ENCODE data around the gene NAPA.

The NAPA gene

GRCh38 chr19:47540748-47541147, 25.9 kb upstream of the NAPA start:
- H3K4me3 ChIP-seq (ENCODE audit: low read length in 2 of 2): no peak overlapping the region
- WGBS, 2 donors (ENCODE audit: extremely low coverage in 2 of 2, insufficient read length in 2 of 2, insufficient replicate concordance in 1 of 2): no CpG with 5 or more reads among the region's 4 CpGs
- H3K4me2 ChIP-seq (ENCODE audit: insufficient read depth, low read length, poor library complexity, severe bottlenecking): no peak overlapping the region
- H2AFZ ChIP-seq (ENCODE audit: low read length): no peak overlapping the region
- DNase-seq (ENCODE audit: low spot score): no peak
- H2BK12ac ChIP-seq (ENCODE audit: low read length): no peak overlapping the region
- no peak overlapping the region for H2BK5ac ChIP-seq (ENCODE audit: low read length)
- no peak overlapping the region for H3K4ac ChIP-seq (ENCODE audit: low read length)
- H3K9ac ChIP-seq (ENCODE audit: low read depth, low read length, poor library complexity): no peak overlapping the region
- H2BK15ac ChIP-seq (ENCODE audit: low read length): no peak overlapping the region
- peaks cover 2% of the 10 kb centered on the region for H3K79me1 ChIP-seq (ENCODE audit: low read depth, low read length)
- no peak overlapping the region for H2AK5ac ChIP-seq (ENCODE audit: low read depth, low read length)
- no peak overlapping the region for H4K91ac ChIP-seq (ENCODE audit: low read depth, low read length, poor library complexity)
- H3K27me3 ChIP-seq (ENCODE audit: control insufficient read depth in 3 of 3, insufficient read depth in 3 of 3, low read depth in 1 of 3, low read length in 3 of 3): peaks cover 0 to 29% (median 0%) of the 10 kb centered on the region in 3 experiments
- no peak overlapping the region for H2BK120ac ChIP-seq (ENCODE audit: low read depth, low read length)
- no peaks in the 10 kb centered on the region for H3K36me3 ChIP-seq (replicated peaks in 1 of 2; ENCODE audit: control insufficient read depth in 2 of 2, insufficient read depth in 2 of 2, low read length in 2 of 2)
- no peak overlapping the region for H4K8ac ChIP-seq (ENCODE audit: low read depth, low read length)
- H3K4me1 ChIP-seq (ENCODE audit: control insufficient read depth in 2 of 2, insufficient read depth in 1 of 2, low read depth in 1 of 2, low read length in 2 of 2): no peaks in the 10 kb centered on the region
- no peak overlapping the region for H3K23ac ChIP-seq (ENCODE audit: low read depth, low read length, poor library complexity)
- no peak overlapping the region for H3K18ac ChIP-seq (ENCODE audit: low read length)
- H3K14ac ChIP-seq (ENCODE audit: low read length): no peak overlapping the region
- H3K9me3 ChIP-seq (replicated peaks in 1 of 2; ENCODE audit: control insufficient read depth in 2 of 2, insufficient read depth in 1 of 2, low read depth in 1 of 2, low read length in 2 of 2): no peaks in the 10 kb centered on the region
- no peak overlapping the region for H3K27ac ChIP-seq (replicated peaks; ENCODE audit: low read length)

- Histone ChIP-seq H3K27ac (replicated peaks; ENCODE audit: low read length) (no peak overlapping the region), H3K4ac (ENCODE audit: low read length) (no peak overlapping the region), H3K14ac (ENCODE audit: low read length) (peak overlapping the region; percentile 82), H3K9ac (ENCODE audit: low read depth, low read length, poor library complexity) (no peak overlapping the region), H3K4me3 (ENCODE audit: low read length in 2 of 2) (peak overlapping the region in 1 of 2 donors; percentile 46), H2BK120ac (ENCODE audit: low read depth, low read length) (no peak overlapping the region), H2BK15ac (ENCODE audit: low read length) (no peak overlapping the region), H3K4me2 (ENCODE audit: insufficient read depth, low read length, poor library complexity, severe bottlenecking) (no peak overlapping the region), H2AFZ (ENCODE audit: low read length) (no peak overlapping the region), H3K27me3 (ENCODE audit: control insufficient read depth in 3 of 3, insufficient read depth in 3 of 3, low read depth in 1 of 3, low read length in 3 of 3) (peaks cover 0 to 29% (median 0%) of the 10 kb centered on the region in 3 experiments), H4K8ac (ENCODE audit: low read depth, low read length) (no peak overlapping the region), H3K79me1 (ENCODE audit: low read depth, low read length) (no peaks in the 10 kb centered on the region), H3K36me3 (replicated peaks in 1 of 2; ENCODE audit: control insufficient read depth in 2 of 2, insufficient read depth in 2 of 2, low read length in 2 of 2) (no peaks in the 10 kb centered on the region), H2BK12ac (ENCODE audit: low read length) (no peak overlapping the region), H3K23ac (ENCODE audit: low read depth, low read length, poor library complexity) (peak overlapping the region; percentile 89), H4K91ac (ENCODE audit: low read depth, low read length, poor library complexity) (no peak overlapping the region), H3K18ac (ENCODE audit: low read length) (peak overlapping the region; percentile 57), H2AK5ac (ENCODE audit: low read depth, low read length) (no peak overlapping the region), H3K4me1 (ENCODE audit: control insufficient read depth in 2 of 2, insufficient read depth in 1 of 2, low read depth in 1 of 2, low read length in 2 of 2) (no peaks in the 10 kb centered on the region), H2BK5ac (ENCODE audit: low read length) (no peak overlapping the region), H3K9me3 (replicated peaks in 1 of 2; ENCODE audit: control insufficient read depth in 2 of 2, insufficient read depth in 1 of 2, low read depth in 1 of 2, low read length in 2 of 2) (no peaks in the 10 kb centered on the region)
- WGBS, 2 donors (ENCODE audit: extremely low coverage in 2 of 2, insufficient read length in 2 of 2, insufficient replicate concordance in 1 of 2): no CpG with 5 or more reads among the region's 12 CpGs
- no peak for DNase-seq (ENCODE audit: low spot score)
Measured at GRCh38 chr19:47539747-47540311, 25.0 kb upstream of the NAPA start.

- H3K4ac ChIP-seq (ENCODE audit: low read length): no peak overlapping the region
- H2AK5ac ChIP-seq (ENCODE audit: low read depth, low read length): peak overlapping the region; percentile 61
- no peak overlapping the region for H3K23ac ChIP-seq (ENCODE audit: low read depth, low read length, poor library complexity)
- no peak overlapping the region for H2AFZ ChIP-seq (ENCODE audit: low read length)
- H3K9me3 ChIP-seq (replicated peaks in 1 of 2; ENCODE audit: control insufficient read depth in 2 of 2, insufficient read depth in 1 of 2, low read depth in 1 of 2, low read length in 2 of 2): no peaks in the 10 kb centered on the region
- H3K27ac ChIP-seq (replicated peaks; ENCODE audit: low read length): no peak overlapping the region
- H3K14ac ChIP-seq (ENCODE audit: low read length): no peak overlapping the region
- no peak overlapping the region for H3K4me3 ChIP-seq (ENCODE audit: low read length in 2 of 2)
- DNase-seq (ENCODE audit: low spot score): no peak
- no peak overlapping the region for H4K8ac ChIP-seq (ENCODE audit: low read depth, low read length)
- no peak overlapping the region for H2BK15ac ChIP-seq (ENCODE audit: low read length)
- H2BK120ac ChIP-seq (ENCODE audit: low read depth, low read length): no peak overlapping the region
- H2BK5ac ChIP-seq (ENCODE audit: low read length): no peak overlapping the region
- no peak overlapping the region for H4K91ac ChIP-seq (ENCODE audit: low read depth, low read length, poor library complexity)
- no peak overlapping the region for H3K9ac ChIP-seq (ENCODE audit: low read depth, low read length, poor library complexity)
- no peak overlapping the region for H2BK12ac ChIP-seq (ENCODE audit: low read length)
- H3K36me3 ChIP-seq (replicated peaks in 1 of 2; ENCODE audit: control insufficient read depth in 2 of 2, insufficient read depth in 2 of 2, low read length in 2 of 2): no peaks in the 10 kb centered on the region
- WGBS, 2 donors (ENCODE audit: extremely low coverage in 2 of 2, insufficient read length in 2 of 2, insufficient replicate concordance in 1 of 2): no CpG with 5 or more reads among the region's 5 CpGs
- H3K4me2 ChIP-seq (ENCODE audit: insufficient read depth, low read length, poor library complexity, severe bottlenecking): no peak overlapping the region
- no peak overlapping the region for H3K18ac ChIP-seq (ENCODE audit: low read length)
- no peaks in the 10 kb centered on the region for H3K4me1 ChIP-seq (ENCODE audit: control insufficient read depth in 2 of 2, insufficient read depth in 1 of 2, low read depth in 1 of 2, low read length in 2 of 2)
- H3K79me1 ChIP-seq (ENCODE audit: low read depth, low read length): no peaks in the 10 kb centered on the region
- peaks cover 0 to 29% (median 0%) of the 10 kb centered on the region in 3 experiments for H3K27me3 ChIP-seq (ENCODE audit: control insufficient read depth in 3 of 3, insufficient read depth in 3 of 3, low read depth in 1 of 3, low read length in 3 of 3)
Measured at GRCh38 chr19:47538812-47539211, 23.9 kb upstream of the NAPA start.

- Histone ChIP-seq H3K36me3 (replicated peaks in 1 of 2; ENCODE audit: control insufficient read depth in 2 of 2, insufficient read depth in 2 of 2, low read length in 2 of 2) (no peaks in the 10 kb centered on the region), H3K27me3 (ENCODE audit: control insufficient read depth in 3 of 3, insufficient read depth in 3 of 3, low read depth in 1 of 3, low read length in 3 of 3) (peaks cover 0 to 29% (median 0%) of the 10 kb centered on the region in 3 experiments), H3K4me2 (ENCODE audit: insufficient read depth, low read length, poor library complexity, severe bottlenecking) (no peak overlapping the region), H3K14ac (ENCODE audit: low read length) (no peak overlapping the region), H3K4me1 (ENCODE audit: control insufficient read depth in 2 of 2, insufficient read depth in 1 of 2, low read depth in 1 of 2, low read length in 2 of 2) (no peaks in the 10 kb centered on the region), H2BK120ac (ENCODE audit: low read depth, low read length) (no peak overlapping the region), H3K18ac (ENCODE audit: low read length) (no peak overlapping the region), H2BK12ac (ENCODE audit: low read length) (no peak overlapping the region), H4K8ac (ENCODE audit: low read depth, low read length) (no peak overlapping the region), H4K91ac (ENCODE audit: low read depth, low read length, poor library complexity) (no peak overlapping the region), H3K9me3 (replicated peaks in 1 of 2; ENCODE audit: control insufficient read depth in 2 of 2, insufficient read depth in 1 of 2, low read depth in 1 of 2, low read length in 2 of 2) (no peaks in the 10 kb centered on the region), H2AFZ (ENCODE audit: low read length) (no peak overlapping the region), H3K27ac (replicated peaks; ENCODE audit: low read length) (no peak overlapping the region), H3K4me3 (ENCODE audit: low read length in 2 of 2) (no peak overlapping the region), H3K23ac (ENCODE audit: low read depth, low read length, poor library complexity) (no peak overlapping the region), H2BK15ac (ENCODE audit: low read length) (no peak overlapping the region), H3K4ac (ENCODE audit: low read length) (no peak overlapping the region), H2AK5ac (ENCODE audit: low read depth, low read length) (no peak overlapping the region), H2BK5ac (ENCODE audit: low read length) (no peak overlapping the region), H3K9ac (ENCODE audit: low read depth, low read length, poor library complexity) (no peak overlapping the region), H3K79me1 (ENCODE audit: low read depth, low read length) (no peaks in the 10 kb centered on the region)
- no peak for DNase-seq (ENCODE audit: low spot score)
- no CpG with 5 or more reads among the region's 4 CpGs for WGBS, 2 donors (ENCODE audit: extremely low coverage in 2 of 2, insufficient read length in 2 of 2, insufficient replicate concordance in 1 of 2)
Measured at GRCh38 chr19:47537493-47537892, 22.6 kb upstream of the NAPA start.
